HG03457 (cell line): ENCODE results near the gene MACROH2A2.
"Not testable (repeated sequence)": the region's sequence is repeated elsewhere in the genome, so short reads cannot be mapped to it uniquely, and the experiment has no call there.

Experiments used
- ATAC-seq: cut with Tn5 transposase; IDR thresholded peaks from one replicate; pipeline ENCODE4 v1.9.1; 2021; ENCODE audit warnings: moderate number of reproducible peaks; ENCODE audit not compliant: unreplicated experiment

MACROH2A2 gene

DNA sequence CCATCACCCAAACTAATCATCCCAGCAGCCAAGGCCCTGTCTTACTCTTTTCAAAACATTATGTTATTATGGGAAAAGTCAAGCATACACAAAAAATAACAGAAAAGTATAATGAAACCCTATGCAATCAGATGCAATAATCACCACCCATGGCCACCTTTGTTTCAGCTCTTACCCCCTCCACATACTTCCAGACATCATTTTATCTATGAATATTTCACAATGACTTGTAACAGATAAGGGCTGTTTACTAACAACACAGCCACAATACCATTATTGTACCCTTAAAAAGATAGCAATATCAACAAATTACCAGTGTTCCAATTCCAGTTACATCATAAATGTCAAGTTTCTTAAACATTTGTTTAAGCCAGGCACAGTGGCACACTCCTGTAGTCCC lies 44.8 kb downstream of the MACROH2A2 start:
- ATAC-seq, result no peak

DNA sequence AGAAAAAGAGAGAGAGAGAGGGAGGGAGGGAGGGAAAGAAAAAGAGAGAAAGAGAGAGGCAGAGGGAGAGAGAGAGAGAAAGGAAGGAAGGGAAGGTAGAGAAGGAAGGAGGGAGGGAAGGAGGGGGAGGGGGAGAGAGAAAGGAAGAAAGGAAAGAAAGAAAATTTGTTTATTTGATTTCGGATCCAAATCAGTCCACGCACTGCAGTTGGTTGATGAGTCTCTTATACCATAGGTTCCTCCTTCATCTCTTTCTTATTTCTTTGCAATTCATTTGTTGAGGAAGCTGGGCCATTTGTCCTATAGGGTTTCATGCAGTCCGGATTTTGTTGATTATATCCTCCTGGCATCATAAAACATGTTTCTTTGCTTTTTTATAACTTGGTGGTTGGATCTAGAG lies 45.6 kb downstream of the MACROH2A2 start:
- no peak for ATAC-seq

DNA sequence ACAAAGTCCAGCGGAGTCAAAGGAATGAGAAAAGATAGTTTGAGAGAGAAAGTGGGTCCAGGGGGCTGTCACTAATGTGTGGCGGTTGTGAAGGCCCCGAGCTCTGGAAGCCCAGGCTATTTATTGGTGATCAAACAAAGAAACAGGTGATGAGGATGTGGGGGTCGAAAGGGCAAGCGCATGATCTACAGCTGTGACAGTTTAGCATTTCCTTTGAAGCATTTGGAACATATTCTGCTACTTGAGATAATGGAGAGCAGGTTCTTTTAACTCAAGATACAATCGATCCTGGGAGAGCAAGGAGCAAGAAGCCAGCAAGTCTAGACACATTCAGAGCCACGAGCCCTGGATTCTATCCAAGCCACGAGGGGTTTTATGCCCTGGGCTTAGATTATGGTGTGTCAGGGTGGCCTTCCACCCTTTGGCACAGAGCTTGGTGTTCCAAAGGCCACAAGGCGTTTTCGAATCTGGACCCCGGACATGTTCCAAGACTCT lies 48.5 kb downstream of the MACROH2A2 start:
- ATAC-seq, result not testable (repeated sequence)

DNA sequence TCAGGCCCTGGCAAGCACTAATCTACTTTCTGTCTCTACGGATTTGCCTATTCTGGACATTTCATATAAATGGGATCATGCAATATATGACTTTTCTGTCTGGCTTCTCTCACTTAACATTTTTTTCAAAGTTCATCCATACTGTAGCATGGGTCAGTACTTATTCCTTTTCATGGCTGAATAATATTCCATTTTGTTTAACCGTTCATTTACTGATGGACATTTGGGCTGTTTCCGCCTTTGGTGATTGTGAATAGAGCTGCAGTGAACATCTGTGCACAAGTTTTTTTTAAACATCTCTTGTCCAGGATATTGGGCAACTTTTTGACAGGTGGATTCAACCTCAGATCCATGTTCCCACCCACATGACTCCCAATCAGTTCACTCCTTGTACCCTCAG lies 49.0 kb downstream of the MACROH2A2 start:
- ATAC-seq, result no peak

DNA sequence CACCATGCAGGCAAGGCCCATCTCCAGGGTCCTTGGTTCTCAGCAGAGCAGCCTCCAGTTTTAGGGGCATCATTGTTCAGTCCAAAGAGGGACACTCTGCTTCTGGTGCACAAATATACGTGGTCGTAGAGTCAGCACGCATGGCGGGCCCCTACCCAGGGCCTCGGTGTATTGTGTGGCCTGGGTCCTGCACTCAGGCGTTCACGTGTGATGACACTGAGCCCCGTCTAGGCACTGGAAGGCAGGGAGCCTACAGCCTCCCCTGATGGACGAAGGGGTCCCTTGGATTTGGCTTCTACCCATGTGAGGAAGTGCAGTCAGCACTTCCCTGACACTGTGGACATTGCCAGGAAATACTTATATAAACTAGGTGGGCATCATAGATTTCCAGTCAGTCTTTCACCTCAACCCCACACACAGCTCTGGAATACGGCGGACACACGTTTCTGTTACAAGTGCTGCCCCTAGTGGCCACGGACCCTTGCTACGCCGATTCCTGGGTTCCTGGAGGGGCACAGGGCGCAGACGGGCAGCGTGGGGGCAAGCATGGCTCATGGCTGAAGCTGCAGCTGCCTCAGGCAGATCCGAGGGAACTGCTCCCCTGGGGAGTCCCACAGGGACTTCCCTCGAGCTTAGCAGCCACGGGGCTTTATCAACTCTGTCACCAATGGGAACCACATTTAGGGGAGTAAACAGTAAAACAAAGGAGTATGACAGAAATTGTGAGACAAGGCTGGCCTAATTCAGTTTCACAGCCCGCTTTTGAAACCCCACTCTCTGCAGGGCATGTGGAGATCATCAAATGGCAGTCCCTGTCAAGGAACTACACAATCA lies 54.5 kb downstream of the MACROH2A2 start:
- ATAC-seq, result no peak

DNA sequence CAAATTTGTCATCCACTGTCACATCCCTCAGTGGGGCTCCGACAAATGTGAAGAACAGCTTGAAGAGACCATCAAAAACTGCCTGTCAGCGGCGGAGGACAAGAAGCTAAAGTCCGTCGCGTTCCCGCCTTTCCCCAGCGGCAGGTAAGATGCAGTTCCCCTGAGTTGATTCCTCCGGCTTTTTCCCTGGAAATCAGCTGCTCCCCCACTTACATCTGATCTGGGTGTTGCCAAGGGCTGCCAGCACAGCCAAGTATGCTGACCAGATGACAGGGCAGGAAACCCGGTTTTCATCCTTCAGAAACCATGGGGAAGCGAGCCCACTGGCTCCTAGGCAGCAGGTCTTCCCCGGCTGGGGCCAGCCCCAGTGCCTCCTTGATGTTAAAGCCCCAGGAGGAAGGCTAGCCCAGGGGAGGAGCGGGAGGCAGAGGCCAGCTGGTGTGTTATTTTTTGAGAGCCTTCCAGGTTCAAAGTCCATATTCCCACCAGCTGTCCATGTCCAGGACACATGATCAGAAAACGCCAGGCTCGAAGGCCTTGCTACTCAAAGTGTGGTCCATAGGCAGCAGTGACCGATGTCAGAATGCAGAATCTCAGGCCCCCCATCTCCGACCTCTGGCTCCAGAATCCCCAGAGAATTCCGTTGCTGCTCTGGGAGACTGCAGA lies 56.6 kb downstream of the MACROH2A2 start:
- ATAC-seq, result no peak

DNA sequence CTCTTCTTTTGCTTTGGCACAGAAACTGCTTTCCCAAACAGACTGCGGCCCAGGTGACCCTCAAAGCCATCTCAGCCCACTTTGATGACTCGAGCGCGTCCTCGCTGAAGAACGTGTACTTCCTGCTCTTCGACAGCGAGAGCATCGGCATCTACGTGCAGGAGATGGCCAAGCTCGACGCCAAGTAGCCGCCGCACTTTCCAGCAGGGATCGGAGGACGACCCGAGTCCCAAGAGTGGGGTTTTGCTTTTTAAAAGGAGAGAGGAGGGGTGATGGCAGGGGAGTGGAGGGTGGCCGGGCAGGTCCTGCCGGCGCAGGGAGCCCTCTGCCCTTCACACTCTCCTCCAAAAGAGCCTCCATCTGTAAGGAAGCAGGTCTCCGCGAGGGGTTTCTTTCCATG lies 58.9 kb downstream of the MACROH2A2 start:
- no peak for ATAC-seq

DNA sequence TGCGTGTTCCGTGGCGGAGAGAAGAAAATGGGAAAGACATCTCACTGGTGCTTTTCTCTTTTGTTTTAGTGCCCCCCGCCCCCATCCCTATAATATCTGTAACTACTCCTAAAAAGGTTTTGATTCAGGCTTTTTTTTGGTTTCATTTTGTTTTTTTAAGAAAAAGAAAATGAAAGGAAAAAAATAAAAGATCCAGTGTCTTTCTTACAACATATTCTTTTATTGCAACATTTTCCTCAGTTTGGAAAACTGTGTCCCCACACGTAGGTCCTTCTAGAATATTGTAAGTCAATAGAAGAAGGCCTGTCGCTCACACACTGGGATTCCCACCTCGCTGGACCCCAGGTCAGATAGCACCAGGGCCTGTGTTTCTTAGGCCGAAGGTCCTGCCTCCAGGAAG lies 59.4 kb downstream of the MACROH2A2 start:
- no peak for ATAC-seq

DNA sequence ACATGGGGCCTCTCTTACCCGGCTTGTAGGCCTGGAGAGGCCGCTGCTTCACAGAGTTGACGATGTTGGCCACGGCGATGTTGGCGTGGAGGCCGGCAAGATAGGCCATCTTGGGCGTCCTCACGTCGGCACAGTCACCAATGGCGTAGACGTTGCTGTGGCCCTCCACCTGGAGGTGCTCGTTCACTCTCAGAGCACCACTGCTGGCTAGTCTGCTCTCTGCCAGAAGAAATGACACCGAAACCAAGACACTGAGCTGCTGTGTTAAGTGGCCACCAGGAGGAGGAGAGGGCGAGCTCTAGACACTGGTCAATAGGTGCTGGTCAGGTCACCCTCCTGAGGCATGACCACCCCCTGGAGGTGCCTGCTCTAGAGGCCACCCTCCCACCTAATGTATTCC lies 62.3 kb downstream of the MACROH2A2 start:
- ATAC-seq, result no peak

DNA sequence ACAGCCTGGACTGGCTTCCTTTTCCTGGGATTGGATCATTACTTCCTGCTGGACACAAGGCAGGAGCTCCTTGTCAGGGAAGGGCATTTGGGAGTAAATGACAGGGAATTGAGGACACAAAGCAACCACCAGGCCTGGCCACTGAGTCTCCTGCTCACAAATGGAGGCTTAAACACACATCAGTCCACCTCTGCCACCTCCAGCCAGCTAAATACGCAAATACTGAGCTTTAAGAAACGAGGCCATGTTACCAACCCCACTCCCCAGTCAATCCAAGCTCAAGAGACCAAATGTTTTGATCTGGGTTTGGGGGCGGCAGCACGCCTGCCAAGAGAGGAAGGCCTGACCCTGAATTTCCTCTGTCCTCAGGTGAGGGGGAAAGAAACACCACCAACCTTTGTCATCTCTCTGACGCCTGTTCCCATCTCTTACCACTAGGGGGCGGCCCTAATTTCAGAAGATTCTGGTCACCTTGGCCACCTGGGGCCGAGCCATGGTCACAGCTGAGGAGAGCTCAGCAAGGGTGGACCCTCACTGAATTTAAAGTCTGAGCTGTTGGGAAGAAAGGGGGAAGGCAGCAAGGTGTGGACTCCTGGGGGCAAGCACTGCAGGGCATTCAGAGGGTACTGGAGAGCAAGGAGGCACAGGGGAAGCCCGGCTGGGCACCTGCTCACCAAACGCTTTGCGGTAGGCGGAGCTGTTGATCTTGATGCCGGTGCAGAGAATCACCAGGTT lies 63.5 kb downstream of the MACROH2A2 start:
- no peak for ATAC-seq

DNA sequence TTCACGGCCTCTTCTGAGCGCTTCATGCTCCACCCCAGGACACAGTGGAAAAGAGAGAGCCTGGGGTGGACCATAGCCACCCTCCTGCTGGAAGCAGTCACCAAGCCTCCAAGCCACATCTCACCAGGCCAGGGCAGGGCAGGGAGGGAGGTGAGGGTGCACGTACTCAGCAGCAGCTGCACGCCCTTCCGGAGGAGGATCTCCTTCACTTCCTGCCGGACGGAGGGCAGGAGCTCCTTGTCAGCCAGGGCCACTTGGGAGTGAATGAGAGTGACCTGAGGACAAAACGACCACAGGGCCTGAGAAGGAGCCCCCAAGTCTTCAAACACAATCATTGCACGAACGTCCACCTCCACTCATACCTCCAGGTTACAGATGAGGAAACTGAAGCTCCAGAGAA lies 65.0 kb downstream of the MACROH2A2 start:
- no peak for ATAC-seq

DNA sequence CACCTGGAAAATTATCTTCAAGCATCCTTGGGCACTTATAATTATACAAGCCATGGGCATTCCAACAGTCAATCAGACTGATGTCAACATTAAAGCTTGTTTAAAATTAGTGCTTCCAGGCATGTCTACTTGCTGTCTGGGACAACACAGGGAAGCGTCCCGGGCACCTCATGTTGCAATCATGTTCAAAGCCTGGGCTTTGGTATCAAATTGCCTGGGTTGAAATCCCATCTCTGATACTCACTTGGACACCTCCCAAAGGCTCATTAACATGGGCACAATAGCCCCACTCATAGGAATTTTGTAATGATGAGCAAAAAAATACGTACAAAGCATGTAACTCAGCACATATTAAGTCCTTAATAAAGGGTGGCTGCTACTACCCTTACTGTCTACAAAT lies 65.5 kb downstream of the MACROH2A2 start:
- no peak for ATAC-seq

DNA sequence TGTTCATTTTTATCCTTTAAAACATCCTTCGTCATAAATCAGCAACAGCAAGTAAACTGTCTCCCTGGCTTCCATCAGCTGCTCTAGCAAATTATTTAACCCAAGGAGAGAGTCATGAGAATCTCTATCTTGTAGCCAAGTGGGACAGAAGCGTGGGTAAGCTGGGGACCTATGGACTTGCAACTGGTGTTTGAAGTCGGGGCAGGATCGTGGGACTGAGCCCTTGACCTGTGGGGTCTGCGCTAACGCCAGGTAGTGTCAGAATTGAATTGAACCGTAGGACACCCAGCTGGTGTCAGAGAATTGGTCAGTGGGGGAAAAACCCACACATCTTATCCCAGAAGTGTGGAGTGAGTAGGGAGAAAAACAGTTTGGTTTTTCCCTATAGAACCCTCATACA lies 66.6 kb downstream of the MACROH2A2 start:
- no peak for ATAC-seq

DNA sequence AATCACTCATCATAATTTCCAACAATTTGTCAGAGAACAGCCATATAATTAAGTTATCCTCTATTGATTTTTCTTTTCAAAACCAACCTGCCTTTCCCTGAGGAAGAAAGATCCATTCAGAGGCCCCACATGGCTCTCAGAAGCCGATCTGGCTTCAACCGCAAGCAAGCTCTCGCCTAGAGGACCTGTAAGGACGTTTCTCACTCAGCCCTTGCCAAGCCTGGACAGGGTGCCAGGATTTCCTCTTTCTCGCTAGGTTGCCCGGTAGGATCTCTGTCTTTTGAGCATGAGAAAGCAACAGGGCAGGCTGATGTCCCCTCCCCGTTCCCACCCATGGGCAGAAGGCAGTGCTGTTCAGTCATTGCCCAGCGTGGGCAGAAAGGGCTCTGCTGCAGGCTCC lies 67.0 kb downstream of the MACROH2A2 start:
- ATAC-seq, result no peak

DNA sequence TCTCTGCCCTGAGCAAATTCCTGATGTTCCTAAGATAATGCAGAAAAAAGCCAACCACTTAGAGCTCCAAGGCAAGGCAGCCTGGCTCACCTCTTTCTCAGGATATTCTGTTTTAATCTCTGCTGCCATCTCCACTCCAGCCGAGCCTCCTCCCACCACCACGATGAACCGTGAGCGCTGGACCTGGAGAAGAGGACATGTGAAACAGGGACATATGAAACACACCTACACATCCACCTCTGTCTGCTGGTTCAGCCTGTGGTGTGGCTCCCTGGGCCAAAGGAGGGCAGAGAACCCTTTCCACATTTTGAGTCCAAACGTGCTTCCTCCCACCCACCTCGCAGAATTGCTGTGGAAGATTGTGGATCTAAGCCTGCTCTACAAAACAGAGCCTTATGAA lies 67.8 kb downstream of the MACROH2A2 start:
- ATAC-seq, result no peak

DNA sequence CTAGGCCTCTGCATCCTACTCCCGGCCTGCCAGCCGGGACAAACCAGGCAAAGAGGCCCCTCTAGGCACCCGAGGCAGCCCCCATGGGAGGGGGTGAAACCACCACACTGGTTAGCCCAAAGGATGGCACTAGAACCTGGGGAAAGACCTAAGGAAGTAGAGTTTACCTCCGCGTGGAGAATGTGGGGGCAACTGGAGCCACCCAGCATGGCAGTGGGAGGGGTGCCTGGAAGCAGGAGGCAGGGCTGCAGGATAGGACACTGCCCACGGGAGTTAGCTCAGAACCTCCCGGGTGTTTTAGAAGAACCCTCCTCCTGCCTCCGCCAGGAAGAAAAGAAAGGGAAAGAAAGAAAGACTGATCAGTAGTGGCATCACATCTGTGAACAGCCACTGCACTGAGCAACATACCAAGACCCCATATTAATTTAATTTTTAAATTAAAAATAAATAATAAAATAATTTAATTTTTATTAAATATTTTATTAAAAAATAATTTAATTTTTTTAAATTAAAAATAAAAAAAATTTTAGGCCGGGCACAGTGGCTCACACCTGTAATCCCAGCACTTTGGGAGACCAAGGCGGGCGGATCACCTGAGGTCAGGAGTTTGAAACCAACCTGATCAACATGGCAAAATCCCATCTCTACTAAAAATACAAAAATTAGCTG lies 68.8 kb downstream of the MACROH2A2 start:
- no peak for ATAC-seq

DNA sequence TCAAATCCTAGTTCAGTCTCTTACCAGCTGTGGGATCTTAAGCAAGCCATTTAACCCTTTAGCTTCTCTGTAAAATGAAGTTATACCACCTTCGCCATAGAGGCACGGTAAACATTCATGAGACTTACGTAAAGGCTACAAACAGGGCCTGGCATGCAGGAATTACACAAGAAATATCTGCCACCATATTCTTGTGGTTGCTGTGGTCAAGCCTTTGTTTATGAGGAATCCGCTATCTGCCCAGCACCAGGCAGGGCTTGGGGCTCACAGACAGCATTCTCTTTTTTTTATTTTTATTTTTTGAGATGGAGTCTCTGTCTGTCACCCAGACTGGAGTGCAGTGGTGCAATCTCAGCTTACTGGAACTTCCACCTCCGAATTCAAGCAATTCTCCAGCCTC lies 70.1 kb downstream of the MACROH2A2 start:
- ATAC-seq, result no peak

DNA sequence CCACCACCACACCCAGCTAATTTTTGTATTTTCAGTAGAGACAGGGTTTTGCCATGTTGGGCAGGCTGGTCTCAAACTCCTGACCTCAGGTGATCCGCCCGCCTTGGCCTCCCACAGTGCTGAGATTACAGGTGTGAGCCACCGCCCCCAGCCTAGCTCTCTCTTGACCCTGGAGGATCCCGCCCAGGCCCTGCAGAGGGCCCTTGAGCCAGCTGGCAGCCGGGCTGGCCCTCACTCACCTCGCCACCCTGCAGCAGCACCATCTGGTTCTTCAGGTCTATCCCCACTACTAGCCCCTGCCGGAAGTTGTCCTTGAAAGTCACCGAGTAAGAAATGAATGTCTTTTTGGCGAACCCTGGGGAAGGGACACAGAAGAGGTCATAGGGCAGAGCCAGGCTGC lies 70.5 kb downstream of the MACROH2A2 start:
- ATAC-seq, result not testable (repeated sequence)

DNA sequence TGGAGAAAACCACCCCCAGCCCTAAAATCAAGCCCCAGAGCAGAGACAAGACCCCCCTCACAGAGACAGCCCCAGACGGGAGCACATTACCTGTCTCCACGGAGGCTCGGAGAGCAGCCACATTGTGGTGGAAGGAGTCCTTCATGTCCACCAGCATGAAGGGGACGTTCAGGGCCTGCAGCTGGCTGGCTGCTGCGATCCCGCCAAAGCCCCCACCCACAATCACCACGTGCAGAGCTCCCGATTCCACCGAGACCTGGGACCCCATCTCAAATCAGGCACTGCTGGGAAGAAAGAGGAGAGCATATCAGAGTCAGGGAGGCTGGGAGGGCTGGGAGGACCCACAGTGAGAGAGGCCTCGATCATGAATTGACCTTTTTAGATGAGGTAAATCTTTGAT lies 71.2 kb downstream of the MACROH2A2 start:
- no peak for ATAC-seq

DNA sequence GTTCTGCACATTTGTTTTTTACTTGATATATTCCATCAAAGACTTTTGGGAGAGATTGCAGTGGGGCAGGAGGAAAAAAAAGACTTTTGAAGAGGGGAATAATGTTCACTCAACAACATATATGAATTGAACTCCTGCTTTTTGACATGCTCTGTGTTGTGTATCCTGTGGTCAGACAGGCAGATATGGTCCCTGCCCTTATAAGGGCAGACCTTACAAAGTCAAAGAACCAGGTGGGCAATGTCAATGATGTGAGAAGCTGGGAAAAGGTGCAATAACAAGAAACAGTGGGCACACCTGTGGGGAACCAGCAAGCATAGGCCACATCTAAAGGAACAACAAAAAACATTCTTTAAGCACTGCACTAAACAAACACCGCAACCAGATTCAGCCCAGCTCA lies 71.8 kb downstream of the MACROH2A2 start:
- no peak for ATAC-seq

DNA sequence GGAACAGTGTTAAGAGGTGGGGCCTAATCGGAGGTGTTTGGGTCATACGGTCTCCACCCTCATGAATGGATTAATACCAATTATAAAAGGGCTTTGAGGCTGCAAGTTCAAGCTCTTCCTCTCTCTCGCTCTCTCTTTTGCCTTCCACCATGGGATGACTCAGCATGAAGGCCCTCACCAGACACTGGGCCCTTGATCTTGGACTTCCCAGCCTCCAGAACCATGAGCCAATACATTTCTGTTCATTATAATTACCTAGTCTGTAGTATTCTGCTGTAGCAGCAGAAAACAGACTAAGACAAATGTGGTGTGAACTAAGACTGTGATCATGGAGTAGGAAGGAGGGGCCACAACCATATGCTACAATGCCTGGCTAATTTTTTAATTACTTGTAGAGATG lies 72.3 kb downstream of the MACROH2A2 start:
- no peak for ATAC-seq
